NCI-H187 (cell line): ENCODE results near the gene GABRD.

ENCODE experiments used
- DNase-seq, 2 experiments: peaks; one replicate each; lab custom pipeline; 2025; lab: John Stamatoyannopoulos, UW

The GABRD gene

GRCh38 chr1:2076826-2077225 lies 57.7 kb downstream of the GABRD start:
- no peak for DNase-seq

GRCh38 chr1:2078170-2078569 lies 59.0 kb downstream of the GABRD start:
- no peak for DNase-seq

- no peak for DNase-seq
These were observed 60.4 kb downstream of the GABRD start for GRCh38 chr1:2079396-2080085.

GRCh38 chr1:2080140-2080539 lies 61.0 kb downstream of the GABRD start:
- no peak for DNase-seq
